GM18511 (cell line): Measurements from ENCODE around the gene HAUS6.
"Not testable (repeated sequence)": the region's sequence is repeated elsewhere in the genome, so short reads cannot be mapped to it uniquely, and the experiment has no call there.

Experiments used
- ATAC-seq: cut with Tn5 transposase; IDR thresholded peaks from one replicate; pipeline ENCODE4 v1.9.1; 2021; ENCODE audit warnings: mild to moderate bottlenecking, moderate library complexity; ENCODE audit not compliant: unreplicated experiment

Gene HAUS6

DNA sequence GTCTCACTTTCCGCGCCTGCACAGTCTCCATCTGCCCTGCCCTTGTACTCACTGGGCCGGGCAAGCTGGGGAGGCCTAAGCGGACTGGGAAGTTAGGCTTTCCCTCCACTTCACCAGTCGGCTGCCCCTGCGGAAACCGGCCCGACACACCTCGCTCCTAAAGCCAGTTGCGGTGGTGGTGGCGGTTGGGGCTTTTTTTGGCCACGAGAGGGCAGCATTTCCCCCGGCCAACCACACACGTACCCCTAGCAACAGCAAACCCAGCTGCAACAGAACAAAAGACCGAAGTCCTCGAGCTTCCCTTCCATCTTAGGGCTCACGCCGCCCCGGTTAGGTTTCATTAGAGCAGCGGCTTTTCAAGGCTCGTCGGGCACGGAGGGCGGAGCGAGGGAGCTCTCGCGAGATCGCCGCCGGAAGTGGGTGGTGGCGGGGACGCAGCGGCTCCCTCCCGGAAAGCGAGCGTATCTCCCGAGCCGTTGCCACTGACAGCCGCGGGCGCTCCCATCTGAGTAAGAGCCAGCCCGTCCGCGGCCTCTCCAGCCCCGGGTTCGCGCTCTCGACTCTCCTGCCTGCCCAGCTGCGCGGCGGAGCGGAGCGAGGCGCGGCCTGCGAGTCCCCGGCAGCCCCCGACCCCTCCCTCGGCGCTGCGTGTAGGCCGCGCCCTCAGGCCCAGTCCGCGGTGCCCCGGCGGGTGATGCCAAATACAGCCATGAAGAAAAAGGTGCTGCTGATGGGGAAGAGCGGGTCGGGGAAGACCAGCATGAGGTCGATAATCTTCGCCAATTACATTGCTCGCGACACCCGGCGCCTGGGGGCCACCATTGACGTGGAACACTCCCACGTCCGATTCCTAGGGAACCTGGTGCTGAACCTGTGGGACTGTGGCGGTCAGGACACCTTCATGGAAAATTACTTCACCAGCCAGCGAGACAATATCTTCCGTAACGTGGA is 53.5 kb downstream of the HAUS6 start, which contains the start of gene RRAGA:
RRAGA (plus strand) TSS at position 462 of the 951 bp plus-strand sequence; CDS start at position 695, 233 bp downstream.
- ATAC-seq = peak; percentile 88

- ATAC-seq = no peak
Measured at GRCh38 chr9:19036611-19037010, 66.1 kb downstream of the HAUS6 start.

DNA sequence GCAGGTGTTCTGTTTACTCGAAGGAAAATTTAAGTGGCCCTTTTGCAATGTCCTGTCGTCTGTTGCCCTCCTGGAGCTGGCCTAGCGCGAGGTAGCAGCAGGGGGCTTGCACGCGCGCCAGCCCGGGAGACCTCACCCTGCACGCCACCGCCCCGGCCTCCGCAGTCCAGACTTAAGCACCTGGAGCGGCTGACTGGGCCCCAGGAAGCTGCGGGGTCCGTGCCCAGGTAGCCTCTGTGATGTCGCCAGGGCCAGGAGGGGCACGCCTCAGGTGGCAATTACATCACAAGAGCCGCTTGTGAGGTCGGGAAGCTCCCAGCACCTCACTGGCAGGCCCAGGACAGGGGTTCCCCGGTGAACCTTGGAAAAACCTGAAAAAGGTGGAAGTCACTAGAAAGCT is 69.7 kb downstream of the HAUS6 start, which contains the start of gene SAXO1:
SAXO1 (minus strand) TSS at position 195 of the 400 bp plus-strand sequence. CDS start 301 bp downstream, outside the sequence.
- ATAC-seq = no peak

GRCh38 chr9:19032406-19032805 is 70.3 kb downstream of the HAUS6 start:
- no peak for ATAC-seq

DNA sequence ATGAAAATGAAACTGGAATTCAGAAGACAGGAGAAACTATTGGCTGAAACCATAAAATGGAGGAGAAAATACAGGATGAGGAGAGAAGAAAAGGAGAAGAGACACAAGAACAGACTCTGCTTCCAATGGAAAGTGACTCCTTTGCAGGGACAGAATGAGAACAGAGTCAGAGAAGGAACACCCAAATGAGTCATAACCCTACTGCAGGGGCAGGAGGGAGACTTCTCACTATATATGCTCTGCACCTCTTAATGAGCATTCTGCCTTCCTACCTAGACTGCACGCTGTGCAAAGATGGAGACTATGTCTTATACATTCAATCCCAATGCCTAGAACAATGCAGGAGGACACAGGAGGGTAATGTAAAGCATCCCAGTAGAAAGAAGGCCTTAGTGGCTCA is 71.8 kb downstream of the HAUS6 start:
- ATAC-seq = peak; percentile 70

DNA sequence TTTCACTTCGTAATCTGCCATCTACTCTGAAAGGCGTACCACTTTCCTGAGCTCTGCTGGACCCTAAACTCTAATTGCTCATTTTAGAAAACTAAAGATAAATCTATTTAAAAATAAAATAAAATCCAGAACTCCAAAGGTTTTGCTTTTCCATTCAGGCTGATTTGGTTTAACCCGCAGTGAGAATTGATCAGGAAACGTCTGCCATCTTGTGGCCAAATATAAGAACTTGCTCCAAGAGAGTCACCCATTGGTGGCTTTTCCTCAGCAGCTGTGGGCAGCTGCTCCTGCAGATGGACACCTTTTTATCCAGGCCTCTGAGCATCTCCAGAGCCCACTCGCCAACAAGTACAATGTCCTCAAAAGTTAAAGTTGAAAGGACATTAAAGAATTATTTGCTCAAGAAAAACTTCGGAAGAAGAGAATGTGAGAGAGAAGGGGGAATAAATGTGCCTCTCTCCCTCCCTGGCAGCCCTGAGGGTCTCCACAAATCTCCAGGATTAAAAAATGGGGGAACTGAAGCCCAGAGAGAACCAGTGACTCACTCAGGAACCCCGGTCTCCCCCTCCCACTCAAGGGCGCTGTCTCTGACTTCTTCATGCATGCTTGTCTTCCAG is 73.8 kb downstream of the HAUS6 start:
- ATAC-seq = peak; percentile 61

GRCh38 chr9:19027825-19028224 is 74.9 kb downstream of the HAUS6 start:
- ATAC-seq = no peak

- ATAC-seq = peak; percentile 36
Measured at GRCh38 chr9:19026375-19026774, 76.3 kb downstream of the HAUS6 start.

DNA sequence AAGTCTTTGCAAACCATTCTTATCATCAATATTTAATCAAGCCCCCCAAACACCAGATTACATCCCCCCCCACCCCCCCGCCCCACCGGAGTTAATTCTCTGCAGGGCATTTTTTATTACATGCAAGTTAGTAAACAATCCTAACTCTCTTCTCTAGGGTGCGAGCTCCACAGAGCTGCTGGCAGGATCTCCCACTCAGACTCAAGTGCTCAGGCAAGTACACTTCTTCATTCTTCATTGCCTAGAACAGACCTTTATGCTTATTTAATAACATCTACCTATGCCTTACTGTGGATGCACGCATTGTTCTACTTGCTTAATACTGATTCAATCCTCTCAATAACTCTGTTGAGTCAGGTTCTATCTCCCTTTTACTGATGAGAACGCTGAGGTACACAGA is 79.6 kb downstream of the HAUS6 start:
- ATAC-seq = no peak

- ATAC-seq = peak; percentile 61
Measured at GRCh38 chr9:19022206-19022605, 80.5 kb downstream of the HAUS6 start.

DNA sequence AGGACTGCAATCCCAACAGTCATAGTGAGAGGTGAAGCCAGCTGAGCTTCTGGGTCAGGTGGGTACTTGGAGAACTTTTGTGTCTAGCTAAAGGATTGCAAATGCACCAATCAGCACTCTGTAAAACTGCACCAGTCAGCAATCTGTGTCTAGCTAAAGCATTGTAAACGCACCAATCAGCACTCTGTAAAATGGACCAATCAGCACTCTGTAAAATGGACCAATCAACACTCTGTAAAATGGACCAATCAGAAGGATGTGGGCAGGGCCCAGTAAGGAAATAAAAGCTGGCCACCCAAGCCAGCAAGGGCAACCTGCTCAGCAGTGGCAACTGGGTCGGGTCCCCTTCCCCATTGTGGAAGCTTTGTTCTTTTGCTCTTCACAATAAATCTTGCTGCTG is 81.1 kb downstream of the HAUS6 start:
- ATAC-seq = not testable (repeated sequence)

- no peak for ATAC-seq
Measured at GRCh38 chr9:19020886-19021455, 81.7 kb downstream of the HAUS6 start.

DNA sequence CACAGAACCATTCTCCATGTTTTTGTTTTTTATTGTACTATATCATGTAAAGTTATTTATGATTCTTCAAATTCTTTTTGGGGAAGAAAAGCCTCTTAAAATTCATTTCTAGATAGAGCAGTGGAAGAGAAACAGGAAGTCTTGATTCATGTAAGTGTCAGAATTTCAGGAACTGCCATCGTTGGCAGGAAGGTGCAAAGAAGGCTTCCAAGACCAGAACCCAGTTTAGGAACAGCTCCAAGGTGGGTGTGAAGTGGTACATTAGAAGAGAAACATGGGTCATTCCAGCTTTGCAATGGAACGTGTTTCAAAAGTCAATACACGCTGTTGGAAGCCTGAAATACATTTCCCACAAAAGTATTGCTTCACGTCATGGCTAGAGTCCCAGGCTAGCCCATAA is 84.5 kb downstream of the HAUS6 start:
- no peak for ATAC-seq

- no peak for ATAC-seq
Measured at GRCh38 chr9:19009391-19009965, 93.2 kb downstream of the HAUS6 start.
